Muscle of leg (tissue), 16 donors: Measurements from ENCODE around the gene LEMD3. TPM values are rescaled to one million over a fixed set of nuclear protein-coding genes. Genes with fewer than 3 reads are reported as not detected.
A peak's percentile ranks its signal among the peaks of the same experiment; 100 is the strongest.

Experiments used
- DNase-seq: peaks from one replicate; pipeline ENCODE4 v3.0.0; 2013
- H3K27ac ChIP-seq: one replicate; pipeline ENCODE4 v1.5.1; 2013; ENCODE audit warnings: mild to moderate bottlenecking, low read length, control low read depth
- H3K27me3 ChIP-seq: one replicate; pipeline ENCODE4 v1.6.1; 2013; ENCODE audit warnings: low read length; ENCODE audit not compliant: control insufficient read depth, insufficient read depth
- H3K36me3 ChIP-seq: one replicate; pipeline ENCODE4 v1.6.1; 2013; ENCODE audit warnings: low read length; ENCODE audit not compliant: control insufficient read depth, insufficient read depth
- H3K4me1 ChIP-seq: one replicate; pipeline ENCODE4 v1.6.1; 2013; ENCODE audit warnings: low read length; ENCODE audit not compliant: control insufficient read depth, insufficient read depth
- H3K4me3 ChIP-seq: one replicate; pipeline ENCODE4 v1.5.1; 2013; ENCODE audit warnings: low read length, control low read depth
- H3K9me3 ChIP-seq: replicated peaks from 2 replicates; pipeline ENCODE4 v1.6.1; 2013; ENCODE audit warnings: low read depth, low read length; ENCODE audit not compliant: control insufficient read depth
- WGBS: methylation state at CpG from one replicate; pipeline ENCODE4 v1.1.5; 2013; ENCODE audit warnings: missing lambda C conversion rate; ENCODE audit not compliant: insufficient coverage; 5-methylcytosine and 5-hydroxymethylcytosine counted together
- long read RNA-seq, 11 donors: transcript quantifications; one replicate each; lab custom pipeline, GENCODE V29; 2026
- polyA plus RNA-seq, 8 donors: library from polyadenylated mRNA; unstranded; fragments of 120-200 nt; gene quantifications; one replicate each; pipeline versions ENCODE4 v1.2.1 to v1.2.3, GENCODE V29; 2013; ENCODE audit warnings: inconsistent platforms in 1 of 8, low replicate concordance in 1 of 8; ENCODE audit not compliant: insufficient read length in 8 of 8, insufficient read depth in 1 of 8
- total RNA-seq: library from RNA; stranded (reverse); fragments of 120-200 nt; gene quantifications from one replicate; pipeline ENCODE4 v1.2.4, GENCODE V29; 2013

LEMD3 gene
- total RNA-seq: 21.7 TPM
- polyA plus RNA-seq: 10 to 100 TPM; 16.8 to 22.5 (median 18.5) TPM
- long read RNA-seq, donor 1, full-length matches to known transcripts: 1 of 1 reads
- long read RNA-seq, donor 1, partial matches to known transcripts: 0 of 1 reads
- long read RNA-seq, donor 1, other reads (novel, unspliced or antisense): 0 of 1 reads
- long read RNA-seq, donor 2: 0 reads
- long read RNA-seq, donor 3, full-length matches to known transcripts: 6 of 6 reads
- long read RNA-seq, donor 3, partial matches to known transcripts: 0 of 6 reads
- long read RNA-seq, donor 3, other reads (novel, unspliced or antisense): 0 of 6 reads
- long read RNA-seq, donor 4, full-length matches to known transcripts: 1 of 1 reads
- long read RNA-seq, donor 4, partial matches to known transcripts: 0 of 1 reads
- long read RNA-seq, donor 4, other reads (novel, unspliced or antisense): 0 of 1 reads
- long read RNA-seq, donor 5, full-length matches to known transcripts: 5 of 5 reads
- long read RNA-seq, donor 5, partial matches to known transcripts: 0 of 5 reads
- long read RNA-seq, donor 5, other reads (novel, unspliced or antisense): 0 of 5 reads
- long read RNA-seq, donor 6, full-length matches to known transcripts: 6 of 6 reads
- long read RNA-seq, donor 6, partial matches to known transcripts: 0 of 6 reads
- long read RNA-seq, donor 6, other reads (novel, unspliced or antisense): 0 of 6 reads
- long read RNA-seq, donor 7, full-length matches to known transcripts: 2 of 2 reads
- long read RNA-seq, donor 7, partial matches to known transcripts: 0 of 2 reads
- long read RNA-seq, donor 7, other reads (novel, unspliced or antisense): 0 of 2 reads
- long read RNA-seq, donor 8, full-length matches to known transcripts: 2 of 2 reads
- long read RNA-seq, donor 8, partial matches to known transcripts: 0 of 2 reads
- long read RNA-seq, donor 8, other reads (novel, unspliced or antisense): 0 of 2 reads
- long read RNA-seq, donor 9, full-length matches to known transcripts: 1 of 1 reads
- long read RNA-seq, donor 9, partial matches to known transcripts: 0 of 1 reads
- long read RNA-seq, donor 9, other reads (novel, unspliced or antisense): 0 of 1 reads
- long read RNA-seq, donor 10, full-length matches to known transcripts: 2 of 2 reads
- long read RNA-seq, donor 10, partial matches to known transcripts: 0 of 2 reads
- long read RNA-seq, donor 10, other reads (novel, unspliced or antisense): 0 of 2 reads
- long read RNA-seq, donor 11: 0 reads

- H3K4me1 ChIP-seq: peaks cover 12% of the 10 kb centered on the region
- DNase-seq: peak; percentile 97
- 0% methylated on average over 91 of the region's 91 CpGs for WGBS
- H3K27me3 ChIP-seq: peaks cover 3% of the 10 kb centered on the region
- peak within 1 kb of the TSS; percentile 99 for H3K27ac ChIP-seq
- no peaks in the 10 kb centered on the region for H3K36me3 ChIP-seq
- H3K4me3 ChIP-seq: peak within 1 kb of the TSS; percentile 56
- H3K9me3 ChIP-seq: no peaks in the 10 kb centered on the region
Measured at GRCh38 chr12:65169320-65170208, at the start of gene LEMD3. TSS of gene LEMD3 (plus strand) at chr12:65169583. CDS start at chr12:65169597, 14 bp downstream.

DNA sequence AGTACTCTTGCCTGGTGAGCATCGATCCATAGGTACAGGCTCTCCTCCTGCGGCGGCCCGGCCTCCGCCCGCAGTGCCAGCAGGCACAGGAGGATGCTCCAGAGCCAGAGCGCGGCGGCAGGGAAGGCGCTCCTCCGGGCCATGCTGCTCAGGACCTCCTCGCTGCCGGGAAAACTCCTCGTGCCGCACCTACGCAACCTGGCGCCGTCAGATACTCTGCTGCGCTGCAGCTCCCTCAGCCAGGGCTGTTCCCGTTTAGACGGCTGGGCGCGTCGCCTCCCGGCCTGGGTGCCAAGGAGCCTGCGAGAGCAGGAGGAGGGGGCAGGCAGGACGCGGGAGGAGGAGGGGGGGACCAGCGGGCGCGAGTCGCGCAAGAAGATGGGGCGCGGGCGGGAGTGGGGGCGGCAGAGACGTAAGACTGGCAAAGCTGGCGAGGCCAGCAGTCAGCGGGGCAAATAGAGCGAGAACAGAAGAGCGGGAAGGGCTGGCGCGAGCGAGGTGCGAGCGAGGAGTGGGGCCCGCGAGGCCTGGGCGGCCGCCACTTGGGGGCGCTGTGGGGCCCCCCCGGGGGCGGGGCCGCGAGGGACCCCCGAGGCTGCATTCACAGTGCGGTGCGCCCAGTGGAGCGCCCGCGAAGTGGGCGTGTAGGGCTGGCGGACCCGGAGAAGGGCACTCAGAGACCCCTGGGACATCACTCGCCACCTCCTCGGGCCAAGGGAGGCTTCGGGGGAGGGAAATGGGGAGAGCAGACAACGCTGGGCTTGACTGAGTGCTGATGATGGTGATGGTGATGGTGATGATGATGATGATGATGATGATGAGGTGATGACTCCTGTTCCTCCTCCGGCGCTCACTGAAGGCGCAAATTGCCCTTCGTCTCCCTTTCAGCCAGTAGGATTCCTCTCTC, 48.1 kb upstream of the LEMD3 start, which contains the start of gene WIF1:
WIF1 (minus strand) TSS at position 257 of the 907 bp plus-strand sequence; CDS start at position 143, 114 bp downstream.
- DNase-seq: peak; percentile 52
- 4% methylated on average over 70 of the region's 73 CpGs for WGBS
- Histone ChIP-seq H3K27me3 (peaks cover 31% of the 10 kb centered on the region), H3K4me3 (peak within 1 kb of the TSS; percentile 1), H3K4me1 (peaks cover 6% of the 10 kb centered on the region), H3K36me3 (no peaks in the 10 kb centered on the region), H3K27ac (no peak within 1 kb of the TSS), H3K9me3 (no peaks in the 10 kb centered on the region)

- H3K27me3 ChIP-seq: peaks cover 33% of the 10 kb centered on the region
- H3K27ac ChIP-seq: no peak overlapping the region
- no peaks in the 10 kb centered on the region for H3K36me3 ChIP-seq
- WGBS: 88% methylated on average over 34 of the region's 34 CpGs
- no peaks in the 10 kb centered on the region for H3K9me3 ChIP-seq
- H3K4me1 ChIP-seq: peaks cover 6% of the 10 kb centered on the region
- DNase-seq: no peak
- H3K4me3 ChIP-seq: no peak overlapping the region
Measured at GRCh38 chr12:65121956-65122469, 47.4 kb upstream of the LEMD3 start.

DNA sequence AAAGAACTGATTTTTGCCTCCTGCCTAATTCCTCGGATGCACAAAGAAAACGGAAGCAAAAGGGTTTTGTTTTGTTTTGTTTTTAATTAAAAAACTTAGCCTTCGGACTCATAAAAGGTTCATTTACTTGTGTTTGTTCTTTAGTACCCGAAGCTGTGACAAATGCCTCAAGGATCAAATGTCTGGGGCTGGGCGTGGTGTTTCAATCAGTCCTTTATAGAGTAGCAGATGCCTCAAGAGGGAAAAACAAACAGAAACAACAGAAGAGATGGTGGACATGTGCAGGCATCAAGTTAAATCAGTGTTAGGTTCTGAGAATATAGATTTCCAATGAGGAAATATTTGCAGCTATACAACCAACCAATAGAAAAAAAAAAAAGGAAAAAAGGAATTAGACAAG, 46.7 kb upstream of the LEMD3 start:
- no peaks in the 10 kb centered on the region for H3K9me3 ChIP-seq
- WGBS: 67% methylated on average over 3 of the region's 5 CpGs
- DNase-seq: no peak
- H3K4me1 ChIP-seq: peaks cover 6% of the 10 kb centered on the region
- no peaks in the 10 kb centered on the region for H3K36me3 ChIP-seq
- H3K27me3 ChIP-seq: peaks cover 31% of the 10 kb centered on the region
- no peak overlapping the region for H3K4me3 ChIP-seq
- no peak overlapping the region for H3K27ac ChIP-seq

GRCh38 chr12:65123435-65124063, 45.8 kb upstream of the LEMD3 start:
- Histone ChIP-seq H3K4me1 (peaks cover 6% of the 10 kb centered on the region), H3K9me3 (no peaks in the 10 kb centered on the region), H3K27ac (no peak overlapping the region), H3K27me3 (peaks cover 30% of the 10 kb centered on the region), H3K4me3 (no peak overlapping the region), H3K36me3 (no peaks in the 10 kb centered on the region)
- WGBS: no CpG with 5 or more reads among the region's 8 CpGs
- DNase-seq: peak; percentile 54

DNA sequence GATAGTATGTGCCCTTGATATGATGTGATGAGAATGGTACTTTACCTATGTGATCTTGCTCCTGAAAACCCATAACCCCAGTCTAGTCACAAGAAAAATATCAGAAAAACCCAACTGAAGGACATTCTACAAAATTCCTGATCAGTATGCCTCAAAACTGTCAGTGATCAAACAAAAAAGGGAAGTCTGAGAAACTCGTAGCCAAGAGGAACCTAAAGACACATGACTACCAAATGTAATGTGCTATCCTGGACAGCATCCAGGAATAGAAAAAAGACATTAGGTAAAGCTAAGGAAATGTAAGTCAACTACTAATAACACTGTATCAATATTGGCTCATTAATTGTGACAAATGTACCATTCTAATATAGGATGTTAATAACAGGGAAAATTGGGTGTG, 44.1 kb upstream of the LEMD3 start:
- no peak overlapping the region for H3K27ac ChIP-seq
- H3K27me3 ChIP-seq: peaks cover 30% of the 10 kb centered on the region
- no CpG with 5 or more reads among the region's 1 CpG for WGBS
- H3K4me3 ChIP-seq: no peak overlapping the region
- no peaks in the 10 kb centered on the region for H3K36me3 ChIP-seq
- H3K4me1 ChIP-seq: peaks cover 6% of the 10 kb centered on the region
- no peaks in the 10 kb centered on the region for H3K9me3 ChIP-seq
- DNase-seq: peak; percentile 29

DNA sequence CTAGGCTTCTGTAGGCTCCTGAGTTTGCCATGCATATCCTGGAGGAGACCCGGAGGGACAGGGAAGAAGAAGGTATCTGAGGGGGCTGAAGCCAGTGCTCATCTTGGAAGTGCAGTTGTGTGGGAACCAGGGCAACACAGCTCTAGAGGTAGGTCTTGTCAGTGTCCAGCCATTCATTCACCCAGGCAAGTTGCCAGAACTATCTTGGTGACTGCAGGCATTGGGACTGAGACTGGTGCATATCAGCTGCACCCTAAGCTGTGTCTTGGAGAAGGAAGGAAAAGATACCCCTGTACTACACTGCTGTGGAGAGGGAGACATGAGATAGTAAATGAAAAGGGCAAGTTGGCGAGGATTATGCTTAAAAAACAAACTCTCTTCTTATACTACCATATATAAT, 43.4 kb upstream of the LEMD3 start:
- DNase-seq: no peak
- H3K36me3 ChIP-seq: no peaks in the 10 kb centered on the region
- H3K4me3 ChIP-seq: no peak overlapping the region
- WGBS: no CpG with 5 or more reads among the region's 2 CpGs
- peaks cover 25% of the 10 kb centered on the region for H3K27me3 ChIP-seq
- H3K9me3 ChIP-seq: no peaks in the 10 kb centered on the region
- H3K4me1 ChIP-seq: peaks cover 4% of the 10 kb centered on the region
- no peak overlapping the region for H3K27ac ChIP-seq

- Histone ChIP-seq H3K4me1 (no peaks in the 10 kb centered on the region), H3K27ac (no peak overlapping the region), H3K4me3 (no peak overlapping the region), H3K27me3 (peaks cover 20% of the 10 kb centered on the region), H3K36me3 (no peaks in the 10 kb centered on the region), H3K9me3 (no peaks in the 10 kb centered on the region)
- no peak for DNase-seq
- WGBS: 55% methylated on average over 4 of the region's 5 CpGs
Measured at GRCh38 chr12:65126482-65126881, 42.9 kb upstream of the LEMD3 start.
